Tibial artery (tissue), 4 donors: ENCODE measurements around the gene COQ5.

Experiments used
- DNase-seq, 2 donors: peaks; one replicate each; pipeline ENCODE4 v3.0.0-alpha.2; 2019
- H3K27ac ChIP-seq, 2 donors: fragments of 200-600 bp; sonication (generic) in 1 of 2; 1 replicate in 1 of 2; 2 replicates in 1 of 2; pipeline ENCODE4 v1.5.1; 2018 to 2019; ENCODE audit warnings: mild to moderate bottlenecking in 1 of 2
- H3K27me3 ChIP-seq, 2 donors: fragments of 200-600 bp; sonication (generic) in 1 of 2; one replicate each; pipeline versions ENCODE4 v1.5.1 to v1.6.0; 2016 to 2019
- H3K36me3 ChIP-seq, 3 donors: fragments of 200-600 bp; sonication (generic) in 2 of 3; one replicate each; pipeline ENCODE4 v1.5.1; 2016 to 2019; ENCODE audit warnings: mild to moderate bottlenecking in 2 of 3
- H3K4me1 ChIP-seq, 4 donors: fragments of 200-600 bp; sonication (generic) in 2 of 4; 1 replicate in 3 of 4; 2 replicates in 1 of 4; pipeline ENCODE4 v1.5.1; 2016 to 2019
- H3K4me3 ChIP-seq, 2 donors: fragments of 200-600 bp; sonication (generic) in 1 of 2; 1 replicate in 1 of 2; 2 replicates in 1 of 2; pipeline ENCODE4 v1.5.1; 2018 to 2019; ENCODE audit warnings: mild to moderate bottlenecking in 2 of 2
- H3K9me3 ChIP-seq, 3 donors: fragments of 200-600 bp; sonication (generic) in 1 of 3; one replicate each; pipeline ENCODE4 v1.5.1; 2016 to 2019
- CTCF ChIP-seq, 2 experiments: fragments of 200-600 bp in 1 of 2; fragments of 450-650 bp in 1 of 2; IDR thresholded peaks; one replicate each; pipeline ENCODE4 v1.5.1; 2017 to 2019; ENCODE audit warnings: antibody characterized with exemption in 2 of 2, mild to moderate bottlenecking in 1 of 2, moderate library complexity in 1 of 2
- intact Hi-C: fragments of 100-400 bp; cut with DNase I; formaldehyde crosslinking; loops from one replicate; pipeline ENCODE4 v1.15.0; 2023; ENCODE audit warnings: low total_unique reads

COQ5 gene

GRCh38 chr12:120485961-120486881, 42.7 kb downstream of the COQ5 start:
- no peaks in the 10 kb centered on the region for H3K27me3 ChIP-seq
- no peak for DNase-seq
- intact Hi-C loops: no loop called here
- H3K9me3 ChIP-seq: no peaks in the 10 kb centered on the region
- H3K27ac ChIP-seq: no peak overlapping the region
- H3K4me1 ChIP-seq: no peaks in the 10 kb centered on the region
- no peak for TF ChIP-seq CTCF (IDR thresholded peaks at IDR 0.05)
- H3K4me3 ChIP-seq: no peak overlapping the region
- H3K36me3 ChIP-seq: peaks cover 0 to 30% (median 0%) of the 10 kb centered on the region in 3 donors

GRCh38 chr12:120483621-120484020, 45.3 kb downstream of the COQ5 start:
- no peaks in the 10 kb centered on the region for H3K9me3 ChIP-seq
- no peak for TF ChIP-seq CTCF (IDR thresholded peaks at IDR 0.05)
- no peaks in the 10 kb centered on the region for H3K27me3 ChIP-seq
- no peaks in the 10 kb centered on the region for H3K4me1 ChIP-seq
- no peak overlapping the region for H3K27ac ChIP-seq
- no peak for DNase-seq
- intact Hi-C loops: no loop called here
- H3K4me3 ChIP-seq: no peak overlapping the region
- peaks cover 0 to 17% (median 0%) of the 10 kb centered on the region in 3 donors for H3K36me3 ChIP-seq

GRCh38 chr12:120481022-120481767, 47.8 kb downstream of the COQ5 start:
- Histone ChIP-seq H3K4me1 (no peaks in the 10 kb centered on the region), H3K27ac (no peak overlapping the region), H3K36me3 (peaks cover 0 to 13% (median 0%) of the 10 kb centered on the region in 3 donors), H3K9me3 (no peaks in the 10 kb centered on the region), H3K4me3 (no peak overlapping the region), H3K27me3 (no peaks in the 10 kb centered on the region)
- no peak for TF ChIP-seq CTCF (IDR thresholded peaks at IDR 0.05)
- intact Hi-C loops: no loop called here
- DNase-seq: no peak

GRCh38 chr12:120480211-120480610, 48.7 kb downstream of the COQ5 start:
- no peaks in the 10 kb centered on the region for H3K9me3 ChIP-seq
- H3K27me3 ChIP-seq: no peaks in the 10 kb centered on the region
- DNase-seq: no peak
- no peak overlapping the region for H3K4me3 ChIP-seq
- no peak overlapping the region for H3K27ac ChIP-seq
- H3K4me1 ChIP-seq: no peaks in the 10 kb centered on the region
- H3K36me3 ChIP-seq: peaks cover 0 to 13% (median 0%) of the 10 kb centered on the region in 3 donors
- intact Hi-C loops: no loop called here
- no peak for TF ChIP-seq CTCF (IDR thresholded peaks at IDR 0.05)

- Histone ChIP-seq H3K27me3 (no peaks in the 10 kb centered on the region), H3K4me3 (no peak overlapping the region), H3K36me3 (peaks cover 0 to 13% (median 0%) of the 10 kb centered on the region in 3 donors), H3K27ac (no peak overlapping the region), H3K9me3 (no peaks in the 10 kb centered on the region), H3K4me1 (peaks cover 0 to 4% (median 0%) of the 10 kb centered on the region in 4 donors)
- no peak for TF ChIP-seq CTCF (IDR thresholded peaks at IDR 0.05)
- no peak for DNase-seq
- intact Hi-C loops: no loop called here
Observed at GRCh38 chr12:120479458-120479857, 49.5 kb downstream of the COQ5 start.
